BJ (cell line): ENCODE data around the gene AGTRAP. TPM values are rescaled to one million over a fixed set of nuclear protein-coding genes. Genes with fewer than 3 reads are reported as not detected.
A peak's percentile ranks its signal among the peaks of the same experiment; 100 is the strongest.

Experiments
- CTCF ChIA-PET: fragments of 350-600 bp; formaldehyde crosslinking; extraction: SDS; loops from one replicate; lab custom pipeline; 2021; ENCODE audit warnings: antibody characterized with exemption, inconsistent platforms; lab: Yijun Ruan, JAX
- POLR2A ChIA-PET: fragments of 300-600 bp; sonication (Branson Sonifier 250); formaldehyde crosslinking; extraction: SDS; loops from one replicate; lab custom pipeline; 2021; ENCODE audit warnings: antibody characterized with exemption; lab: Charles Lee
- DNase-seq: peaks from one replicate; pipeline ENCODE4 v3.0.0-alpha.2; 2011; ENCODE audit warnings: low read depth
- H3K27me3 ChIP-seq: 2 replicates; pipeline ENCODE4 v1.6.0; 2011; ENCODE audit warnings: low read length; ENCODE audit not compliant: control insufficient read depth, insufficient read depth
- H3K36me3 ChIP-seq: 2 replicates; pipeline ENCODE4 v1.5.1; 2011; ENCODE audit warnings: low read length; ENCODE audit not compliant: control insufficient read depth, insufficient read depth
- H3K4me3 ChIP-seq: 2 replicates; pipeline ENCODE4 v1.5.1; 2011; ENCODE audit warnings: low read depth, mild to moderate bottlenecking, control low read depth, low read length
- CTCF ChIP-seq: IDR thresholded peaks from 2 replicates; pipeline ENCODE4 v1.5.1; 2011; ENCODE audit warnings: low read depth, mild to moderate bottlenecking, control low read depth, inconsistent platforms, low read length, moderate library complexity; ENCODE audit not compliant: insufficient read depth
- polyA minus RNA-seq: library from RNA; depleted of rRNA, polyadenylated mRNA; stranded (reverse); fragments of >200 nt; gene quantifications from 2 replicates; pipeline ENCODE4 v1.2.3, GENCODE V29; 2011; rRNA and poly(A)+ RNA removed
- polyA plus RNA-seq: library from polyadenylated mRNA; depleted of rRNA; stranded (reverse); fragments of >200 nt; gene quantifications from 2 replicates; pipeline ENCODE4 v1.2.3, GENCODE V29; 2011; rRNA removed

AGTRAP gene, protein sequence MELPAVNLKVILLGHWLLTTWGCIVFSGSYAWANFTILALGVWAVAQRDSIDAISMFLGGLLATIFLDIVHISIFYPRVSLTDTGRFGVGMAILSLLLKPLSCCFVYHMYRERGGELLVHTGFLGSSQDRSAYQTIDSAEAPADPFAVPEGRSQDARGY
- 37.9 and 64.5 TPM in 2 replicates for polyA plus RNA-seq
- polyA minus RNA-seq, result 18.3 and 30.2 TPM in 2 replicates

GRCh38 chr1:11735854-11736745, at the start of gene AGTRAP:
TSS of gene AGTRAP (plus strand) at chr1:11736136. CDS start at chr1:11736209, 73 bp downstream.
- Histone ChIP-seq H3K27me3 (no peaks in the 10 kb centered on the region), H3K4me3 (peak within 1 kb of the TSS; percentile 85), H3K36me3 (no peaks in the 10 kb centered on the region)
- ChIA-PET POLR2A (interaction anchor here (0.6 kb wide), 1 partner anchor 880 kb away, joined by 3 read pairs; no protein-coding TSS in a partner anchor), CTCF (interaction anchor here (1.0 to 2.5 kb wide), 7 partner anchors 12 to 699 kb away, joined by 3 to 14 read pairs (median 3); partner anchors contain the start of gene FBXO6)
- 0 out of 2 replicates have a peak, but pooled peaks have one; percentile 13 for TF ChIP-seq CTCF
- peak; percentile 48 for DNase-seq

GRCh38 chr1:11688506-11688905, 47.4 kb upstream of the AGTRAP start:
- no peak for TF ChIP-seq CTCF
- DNase-seq, result no peak
- Histone ChIP-seq H3K4me3 (no peak overlapping the region), H3K36me3 (no peaks in the 10 kb centered on the region), H3K27me3 (peaks cover 25% of the 10 kb centered on the region)
- CTCF ChIA-PET, result interaction anchor here (1.0 to 1.2 kb wide), 2 partner anchors 23 kb away, joined by 3 read pairs; no protein-coding TSS in a partner anchor
- POLR2A ChIA-PET, result no interaction called here

DNA sequence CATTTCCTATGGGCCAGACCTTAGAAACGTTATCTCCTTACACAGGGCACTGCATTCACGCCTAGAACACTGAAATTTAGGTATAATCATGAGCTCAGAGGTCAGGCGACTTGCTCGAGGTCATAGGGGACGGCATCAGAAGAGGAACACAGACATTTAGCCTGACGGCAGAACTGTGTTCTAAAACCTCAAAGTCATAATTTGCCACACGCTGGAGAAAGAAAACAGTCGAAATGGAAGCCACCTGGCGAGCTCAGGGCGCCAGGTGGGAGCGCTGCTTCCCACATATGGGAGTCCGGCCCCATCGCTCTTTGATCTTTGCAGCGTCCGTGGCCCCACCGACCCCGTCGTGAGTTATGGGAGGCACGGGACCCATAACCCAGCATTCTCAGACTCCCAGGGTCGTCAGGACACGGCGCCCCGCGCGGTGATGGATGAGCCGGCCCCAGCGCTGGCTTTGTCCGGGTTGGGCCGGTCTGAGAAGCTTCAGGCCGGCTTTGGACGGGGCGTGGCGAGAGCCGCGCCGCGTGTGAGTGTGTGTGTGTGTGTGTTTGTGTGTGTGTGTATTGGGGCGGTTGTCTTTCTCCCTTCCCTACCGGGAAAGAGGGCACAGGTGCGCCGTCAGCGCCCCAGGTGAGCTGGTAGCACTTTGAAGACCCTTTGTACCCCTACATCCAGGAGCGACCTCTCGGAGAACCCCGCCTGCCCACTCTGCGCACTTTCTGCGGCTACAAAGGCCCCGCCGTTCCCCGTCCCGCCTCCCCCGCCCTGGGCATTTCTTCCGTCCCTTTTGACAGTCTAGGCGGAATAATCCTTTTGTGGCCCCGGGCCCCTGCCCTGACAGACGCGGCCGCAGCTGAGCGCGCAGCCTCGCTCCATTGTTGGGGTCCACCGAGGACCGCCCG, 45.3 kb upstream of the AGTRAP start:
- ChIA-PET POLR2A (no interaction called here), CTCF (interaction anchor here (0.7 to 1.3 kb wide), 4 partner anchors 9 to 38 kb away, joined by 3 read pairs; no protein-coding TSS in a partner anchor)
- peaks cover 32% of the 10 kb centered on the region for H3K27me3 ChIP-seq
- H3K36me3 ChIP-seq, result no peaks in the 10 kb centered on the region
- DNase-seq, result no peak
- TF ChIP-seq CTCF, result no peak
- H3K4me3 ChIP-seq, result no peak overlapping the region

DNA sequence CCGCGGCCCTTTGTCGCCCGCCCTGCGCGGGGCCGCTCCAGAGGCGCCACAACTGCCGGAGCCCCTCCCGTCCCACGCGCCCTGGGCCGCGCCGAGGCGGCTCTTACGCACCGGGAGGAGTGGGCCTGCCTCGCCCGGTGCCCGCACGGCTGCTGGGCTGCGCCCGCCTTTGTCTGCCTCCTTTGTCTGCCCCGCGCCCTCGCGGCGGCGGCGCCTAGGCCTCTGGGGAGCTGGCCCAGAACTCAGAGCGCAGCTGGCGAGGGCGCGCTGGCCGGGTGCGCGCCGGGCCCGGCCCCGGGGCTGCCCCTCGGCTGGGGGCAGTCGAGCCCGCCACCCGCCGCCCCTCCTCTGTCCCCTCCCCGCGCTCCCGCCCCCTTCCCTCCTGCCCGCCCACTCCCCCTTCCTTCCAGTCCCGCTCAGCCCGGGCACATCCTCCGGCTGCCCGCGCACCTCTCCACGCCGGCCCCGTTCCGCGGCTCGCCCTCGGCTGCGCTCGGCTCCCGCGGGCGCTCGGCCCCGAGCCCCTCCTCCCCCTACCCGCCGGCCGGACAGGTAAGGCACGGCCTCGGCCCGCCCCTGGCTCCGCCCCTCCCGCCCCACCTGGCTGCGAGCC, 44.5 kb upstream of the AGTRAP start, which contains the start of gene DRAXIN:
Gene DRAXIN (plus strand): TSS at position 409 of the 613 bp plus-strand sequence. CDS start 14,549 bp downstream, outside the sequence.
- CTCF ChIA-PET, result no interaction called here
- H3K27me3 ChIP-seq, result peaks cover 32% of the 10 kb centered on the region
- DNase-seq, result no peak
- POLR2A ChIA-PET, result no interaction called here
- H3K4me3 ChIP-seq, result no peak within 1 kb of the TSS
- no peaks in the 10 kb centered on the region for H3K36me3 ChIP-seq
- TF ChIP-seq CTCF, result no peak
